Parathyroid adenoma (tissue), 2 donors: ENCODE data around the gene NECAB3.

Experiments used
- H2AFZ ChIP-seq: fragments of 300-600 bp; sonication (generic); one replicate; pipeline ENCODE4 v1.7.0; 2017; ENCODE audit warnings: antibody characterized with exemption, mild to moderate bottlenecking
- H3K27ac ChIP-seq: fragments of 300-600 bp; sonication (generic); one replicate; pipeline ENCODE4 v1.7.0; 2017
- H3K27me3 ChIP-seq: fragments of 300-600 bp; sonication (generic); one replicate; pipeline ENCODE4 v1.7.0; 2017; ENCODE audit warnings: low read length; ENCODE audit not compliant: control insufficient read depth, insufficient read depth
- H3K36me3 ChIP-seq: fragments of 300-600 bp; sonication (generic); one replicate; pipeline ENCODE4 v1.7.0; 2017; ENCODE audit warnings: low read length; ENCODE audit not compliant: control insufficient read depth, insufficient read depth
- H3K4me1 ChIP-seq: fragments of 300-600 bp; sonication (generic); one replicate; pipeline ENCODE4 v1.7.0; 2017; ENCODE audit warnings: control low read depth
- H3K4me2 ChIP-seq: fragments of 300-600 bp; sonication (generic); one replicate; pipeline ENCODE4 v1.7.0; 2017; ENCODE audit warnings: low read length
- H3K4me3 ChIP-seq: fragments of 300-600 bp; sonication (generic); one replicate; pipeline ENCODE4 v1.7.0; 2017; ENCODE audit warnings: low read depth, low read length
- H3K79me2 ChIP-seq: fragments of 300-600 bp; sonication (generic); one replicate; pipeline ENCODE4 v1.7.0; 2017; ENCODE audit warnings: control low read depth
- H3K9ac ChIP-seq: fragments of 300-600 bp; sonication (generic); one replicate; pipeline ENCODE4 v1.7.0; 2017; ENCODE audit warnings: mild to moderate bottlenecking
- H3K9me3 ChIP-seq: fragments of 300-600 bp; sonication (generic); one replicate; pipeline ENCODE4 v1.7.0; 2017; ENCODE audit warnings: low read length; ENCODE audit not compliant: control insufficient read depth
- TF ChIP-seq, protein P1 (sequence below): fragments of 300-600 bp; sonication (generic); IDR thresholded peaks from one replicate; pipeline ENCODE4 v1.7.0; 2017; ENCODE audit warnings: antibody characterized with exemption, mild to moderate bottlenecking
- donor health status: primary hyperparathyroidism.

NECAB3 gene

DNA sequence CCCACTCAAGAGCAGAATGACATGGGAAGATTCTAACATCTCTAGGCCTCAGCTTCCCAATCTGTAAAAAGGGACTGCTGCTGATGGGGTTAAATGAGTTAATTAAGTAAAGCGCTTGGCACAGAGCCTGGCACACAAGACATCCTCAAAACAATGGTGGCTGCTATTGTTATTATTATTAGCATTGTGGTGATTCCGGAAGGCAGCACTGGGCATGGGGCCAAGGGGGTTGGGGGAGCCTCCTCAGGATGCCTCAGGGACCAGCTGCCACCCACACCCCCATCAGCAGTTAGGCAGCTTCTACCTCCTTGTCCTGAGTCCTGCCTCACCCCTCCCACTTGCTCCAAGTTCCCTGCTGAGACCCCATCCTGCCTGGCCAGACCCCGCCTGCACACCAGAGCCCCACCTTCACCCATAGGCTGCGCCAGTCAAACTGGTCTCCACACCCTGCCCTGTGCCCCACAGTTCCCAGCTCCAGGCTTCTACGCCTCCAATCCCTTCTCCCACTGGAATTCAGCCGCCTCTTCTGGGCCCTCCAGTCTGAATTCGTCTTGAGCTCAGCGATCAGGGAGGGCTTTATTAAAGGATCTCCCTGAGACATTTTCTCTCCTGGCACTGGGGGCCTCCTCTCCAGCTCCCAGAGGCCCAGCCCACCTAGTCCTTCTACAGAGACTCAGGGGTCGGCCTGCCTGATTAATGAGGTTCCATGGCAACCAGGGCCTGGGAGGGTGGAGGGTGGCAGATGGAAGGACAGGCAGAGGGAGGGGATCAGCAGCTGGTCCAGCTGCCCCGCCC lies 10.5 kb upstream of the NECAB3 start:
- H3K79me2 ChIP-seq = no peaks in the 10 kb centered on the region
- H3K4me1 ChIP-seq = peaks cover 8% of the 10 kb centered on the region
- no peaks in the 10 kb centered on the region for H3K36me3 ChIP-seq
- no peak overlapping the region for H2AFZ ChIP-seq
- H3K4me2 ChIP-seq = no peak overlapping the region
- H3K27me3 ChIP-seq = no peaks in the 10 kb centered on the region
- no peak overlapping the region for H3K27ac ChIP-seq
- H3K9me3 ChIP-seq = no peaks in the 10 kb centered on the region
- H3K9ac ChIP-seq = no peak overlapping the region
- TF ChIP-seq, protein P1, sequence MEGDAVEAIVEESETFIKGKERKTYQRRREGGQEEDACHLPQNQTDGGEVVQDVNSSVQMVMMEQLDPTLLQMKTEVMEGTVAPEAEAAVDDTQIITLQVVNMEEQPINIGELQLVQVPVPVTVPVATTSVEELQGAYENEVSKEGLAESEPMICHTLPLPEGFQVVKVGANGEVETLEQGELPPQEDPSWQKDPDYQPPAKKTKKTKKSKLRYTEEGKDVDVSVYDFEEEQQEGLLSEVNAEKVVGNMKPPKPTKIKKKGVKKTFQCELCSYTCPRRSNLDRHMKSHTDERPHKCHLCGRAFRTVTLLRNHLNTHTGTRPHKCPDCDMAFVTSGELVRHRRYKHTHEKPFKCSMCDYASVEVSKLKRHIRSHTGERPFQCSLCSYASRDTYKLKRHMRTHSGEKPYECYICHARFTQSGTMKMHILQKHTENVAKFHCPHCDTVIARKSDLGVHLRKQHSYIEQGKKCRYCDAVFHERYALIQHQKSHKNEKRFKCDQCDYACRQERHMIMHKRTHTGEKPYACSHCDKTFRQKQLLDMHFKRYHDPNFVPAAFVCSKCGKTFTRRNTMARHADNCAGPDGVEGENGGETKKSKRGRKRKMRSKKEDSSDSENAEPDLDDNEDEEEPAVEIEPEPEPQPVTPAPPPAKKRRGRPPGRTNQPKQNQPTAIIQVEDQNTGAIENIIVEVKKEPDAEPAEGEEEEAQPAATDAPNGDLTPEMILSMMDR = no peak
- no peak overlapping the region for H3K4me3 ChIP-seq

DNA sequence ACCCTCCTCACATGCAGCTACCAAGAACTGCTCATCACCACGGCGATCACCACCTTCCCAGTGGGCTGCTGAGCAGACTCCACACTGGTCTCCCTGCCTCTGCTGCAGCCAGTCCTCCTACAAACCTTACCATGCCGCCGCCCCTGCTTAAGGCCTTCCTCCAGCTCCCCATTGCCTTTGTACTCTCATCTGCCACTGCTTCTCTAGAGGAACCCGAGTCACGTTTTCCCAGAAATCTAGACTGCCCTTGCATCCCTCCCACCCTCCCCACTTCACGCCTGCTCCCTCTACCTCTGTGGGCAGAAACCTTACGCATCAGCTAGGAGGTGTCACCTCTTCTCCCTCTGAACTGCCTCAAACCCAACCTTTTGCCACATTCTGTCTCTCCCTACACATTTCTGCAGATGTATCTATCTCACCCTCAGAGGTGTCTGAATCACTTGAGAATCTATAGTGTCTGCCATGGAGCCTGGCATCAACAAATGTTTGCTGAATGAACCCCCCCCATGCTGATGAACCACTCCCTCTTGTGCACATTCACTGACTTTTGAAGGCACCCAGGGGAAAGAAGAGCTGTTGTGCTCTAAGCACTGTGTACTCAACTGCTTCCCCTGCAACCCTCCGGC lies 7.6 kb upstream of the NECAB3 start:
- no peak overlapping the region for H3K27ac ChIP-seq
- H2AFZ ChIP-seq = no peak overlapping the region
- TF ChIP-seq, protein P1 = no peak

DNA sequence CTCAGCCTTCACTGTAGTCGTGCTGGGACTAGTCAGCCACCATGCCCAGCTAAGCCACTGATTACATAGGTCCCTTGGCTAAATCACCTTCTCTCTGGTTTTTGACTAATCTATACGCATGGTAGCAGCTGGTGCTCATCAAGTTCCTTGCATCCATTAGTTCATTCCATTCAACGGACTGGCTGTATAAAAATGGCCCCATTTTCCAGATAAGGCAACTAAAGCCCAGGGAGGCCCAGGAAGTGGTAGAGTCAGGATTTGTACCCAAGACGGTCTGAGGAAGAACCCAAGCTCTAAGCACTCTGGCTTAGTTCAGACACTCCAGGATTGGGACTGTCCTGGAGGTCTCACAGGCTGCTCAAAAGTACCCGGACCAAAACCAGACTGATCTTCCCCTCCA lies 7.1 kb upstream of the NECAB3 start:
- Histone ChIP-seq H3K4me2 (no peak overlapping the region), H3K27me3 (no peaks in the 10 kb centered on the region), H2AFZ (no peak overlapping the region), H3K79me2 (no peaks in the 10 kb centered on the region), H3K9ac (no peak overlapping the region), H3K4me1 (peaks cover 2% of the 10 kb centered on the region), H3K9me3 (no peaks in the 10 kb centered on the region), H3K36me3 (no peaks in the 10 kb centered on the region), H3K4me3 (no peak overlapping the region), H3K27ac (no peak overlapping the region)
- TF ChIP-seq, protein P1 = no peak

More for the DNA sequence above, 7.6 kb upstream of the NECAB3 start:
- no peaks in the 10 kb centered on the region for H3K9me3 ChIP-seq
- H3K36me3 ChIP-seq = no peaks in the 10 kb centered on the region
- peaks cover 5% of the 10 kb centered on the region for H3K4me1 ChIP-seq
- no peak overlapping the region for H3K4me3 ChIP-seq
- no peaks in the 10 kb centered on the region for H3K79me2 ChIP-seq
- H3K4me2 ChIP-seq = no peak overlapping the region
- no peak overlapping the region for H3K9ac ChIP-seq
- H3K27me3 ChIP-seq = no peaks in the 10 kb centered on the region

DNA sequence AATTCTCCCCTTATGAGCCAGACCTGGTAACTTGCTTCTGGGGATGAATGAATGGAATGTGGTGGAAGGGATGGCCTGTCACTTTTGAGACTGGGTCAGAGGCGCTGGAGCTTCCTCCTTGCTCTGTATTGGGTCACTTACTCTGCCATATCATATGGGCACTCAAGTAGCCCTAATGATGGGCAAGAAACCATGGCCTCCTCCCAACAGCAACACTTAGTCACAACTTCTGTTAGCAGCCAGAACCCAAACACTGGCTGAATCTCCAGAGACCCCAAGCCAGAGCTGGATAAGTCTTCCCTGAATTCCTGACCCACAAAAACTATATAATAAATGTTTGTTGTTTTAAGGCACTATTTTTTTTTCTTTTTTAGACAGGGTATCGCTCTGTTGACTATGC lies 6.5 kb upstream of the NECAB3 start:
- Histone ChIP-seq H3K4me2 (no peak overlapping the region), H3K27ac (no peak overlapping the region)
- TF ChIP-seq, protein P1 = no peak

More for the DNA sequence above, 6.5 kb upstream of the NECAB3 start:
- H3K9me3 ChIP-seq = no peaks in the 10 kb centered on the region
- peaks cover 2% of the 10 kb centered on the region for H3K4me1 ChIP-seq
- no peaks in the 10 kb centered on the region for H3K79me2 ChIP-seq
- no peaks in the 10 kb centered on the region for H3K27me3 ChIP-seq
- H3K9ac ChIP-seq = no peak overlapping the region
- H3K36me3 ChIP-seq = no peaks in the 10 kb centered on the region
- H3K4me3 ChIP-seq = no peak overlapping the region
- no peak overlapping the region for H2AFZ ChIP-seq
